ENCODE data around the gene PODN.

GRCh38 chr1:53104289-53104913 is 42.4 kb downstream of the PODN start:
- TF ChIP-seq POLR2A (IDR thresholded peaks at IDR 0.05) (no peak), CTCF (IDR thresholded peaks at IDR 0.05) (no peak)

All from body of pancreas (tissue), 4 donors.